Measurements from ENCODE around the gene IGFBPL1.
A peak's percentile ranks its signal among the peaks of the same experiment; 100 is the strongest.

IGFBPL1 gene

GRCh38 chr9:38367898-38368297, 56.4 kb downstream of the IGFBPL1 start:
- no peak overlapping the region for H3K27ac ChIP-seq
- H3K4me3 ChIP-seq = no peak overlapping the region
- H3K36me3 ChIP-seq = no peaks in the 10 kb centered on the region
- H3K9me3 ChIP-seq = no peaks in the 10 kb centered on the region
- TF ChIP-seq, protein P1, sequence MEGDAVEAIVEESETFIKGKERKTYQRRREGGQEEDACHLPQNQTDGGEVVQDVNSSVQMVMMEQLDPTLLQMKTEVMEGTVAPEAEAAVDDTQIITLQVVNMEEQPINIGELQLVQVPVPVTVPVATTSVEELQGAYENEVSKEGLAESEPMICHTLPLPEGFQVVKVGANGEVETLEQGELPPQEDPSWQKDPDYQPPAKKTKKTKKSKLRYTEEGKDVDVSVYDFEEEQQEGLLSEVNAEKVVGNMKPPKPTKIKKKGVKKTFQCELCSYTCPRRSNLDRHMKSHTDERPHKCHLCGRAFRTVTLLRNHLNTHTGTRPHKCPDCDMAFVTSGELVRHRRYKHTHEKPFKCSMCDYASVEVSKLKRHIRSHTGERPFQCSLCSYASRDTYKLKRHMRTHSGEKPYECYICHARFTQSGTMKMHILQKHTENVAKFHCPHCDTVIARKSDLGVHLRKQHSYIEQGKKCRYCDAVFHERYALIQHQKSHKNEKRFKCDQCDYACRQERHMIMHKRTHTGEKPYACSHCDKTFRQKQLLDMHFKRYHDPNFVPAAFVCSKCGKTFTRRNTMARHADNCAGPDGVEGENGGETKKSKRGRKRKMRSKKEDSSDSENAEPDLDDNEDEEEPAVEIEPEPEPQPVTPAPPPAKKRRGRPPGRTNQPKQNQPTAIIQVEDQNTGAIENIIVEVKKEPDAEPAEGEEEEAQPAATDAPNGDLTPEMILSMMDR (IDR thresholded peaks at IDR 0.05) = no peak
- H3K4me1 ChIP-seq = peaks cover 0 to 8% (median 3%) of the 10 kb centered on the region in 4 donors
- no peak for DNase-seq
- H3K27me3 ChIP-seq = no peaks in the 10 kb centered on the region
- intact Hi-C loops (cut with DNase I; ENCODE audit: low total_unique reads) = loop anchor here (10.0 kb wide), 1 partner anchor 353 kb away; no protein-coding TSS in a partner anchor

DNA sequence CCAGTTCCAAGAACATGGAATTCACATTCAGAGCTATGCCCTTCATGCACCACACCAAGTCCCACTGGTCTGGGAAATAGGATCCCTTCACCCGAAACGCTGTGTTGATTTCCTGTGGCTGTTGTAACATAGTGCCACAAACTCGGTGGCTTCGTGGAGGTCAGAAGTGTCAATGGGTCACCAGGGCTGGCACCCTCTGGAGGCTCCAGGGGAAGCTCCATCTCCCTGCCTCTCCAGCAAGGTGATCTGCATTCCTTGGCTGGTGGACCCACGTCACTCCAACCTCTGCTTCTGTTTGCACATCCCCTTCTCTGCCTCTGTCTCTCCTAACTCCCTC, 60.7 kb downstream of the IGFBPL1 start:
- H3K4me3 ChIP-seq = peak overlapping the region; percentile 10 to 21
- H3K9me3 ChIP-seq = no peaks in the 10 kb centered on the region
- H3K27me3 ChIP-seq = no peaks in the 10 kb centered on the region
- peaks cover 0 to 9% (median 3%) of the 10 kb centered on the region in 4 donors for H3K4me1 ChIP-seq
- H3K27ac ChIP-seq = peak overlapping the region; percentile 41 to 55
- no peaks in the 10 kb centered on the region for H3K36me3 ChIP-seq
- no peak for DNase-seq
- TF ChIP-seq, protein P1 (IDR thresholded peaks at IDR 0.05) = no peak
- intact Hi-C loops (cut with DNase I; ENCODE audit: low total_unique reads) = loop anchor here (5.0 to 10.0 kb wide), 2 partner anchors 276 to 349 kb away; no protein-coding TSS in a partner anchor

- peaks cover 0 to 9% (median 3%) of the 10 kb centered on the region in 4 donors for H3K4me1 ChIP-seq
- H3K9me3 ChIP-seq = no peaks in the 10 kb centered on the region
- DNase-seq = peak; percentile 35 to 66
- H3K27ac ChIP-seq = peak overlapping the region; percentile 41 to 55
- H3K36me3 ChIP-seq = no peaks in the 10 kb centered on the region
- peak overlapping the region; percentile 10 to 21 for H3K4me3 ChIP-seq
- TF ChIP-seq, protein P1 (IDR thresholded peaks at IDR 0.05) = peak; percentile 59 to 60
- no peaks in the 10 kb centered on the region for H3K27me3 ChIP-seq
- intact Hi-C loops (cut with DNase I; ENCODE audit: low total_unique reads) = loop anchor here (5.0 to 10.0 kb wide), 2 partner anchors 276 to 348 kb away; no protein-coding TSS in a partner anchor
Measured at GRCh38 chr9:38362852-38363588, 61.2 kb downstream of the IGFBPL1 start.

DNA sequence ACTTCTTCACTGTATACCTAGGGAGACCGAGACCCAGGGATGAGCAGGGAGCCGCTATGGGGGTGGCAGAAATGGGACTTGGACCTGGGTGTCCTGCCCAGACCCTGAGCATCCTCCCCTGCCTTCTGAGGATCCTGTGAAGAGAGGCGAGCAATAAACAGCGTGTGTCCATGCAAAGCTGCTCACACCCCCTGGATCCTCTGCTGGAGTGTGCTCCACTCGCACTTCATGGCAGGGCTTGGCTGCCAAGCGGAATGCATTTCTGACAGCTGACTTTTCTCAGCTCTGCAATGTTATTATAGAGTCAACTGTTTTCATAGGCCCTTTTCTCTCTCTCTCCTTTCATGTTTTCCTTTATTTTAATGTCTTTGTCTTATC, 62.8 kb downstream of the IGFBPL1 start:
- Histone ChIP-seq H3K27ac (no peak overlapping the region), H3K36me3 (no peaks in the 10 kb centered on the region), H3K4me3 (no peak overlapping the region), H3K4me1 (peaks cover 0 to 9% (median 3%) of the 10 kb centered on the region in 4 donors), H3K9me3 (no peaks in the 10 kb centered on the region), H3K27me3 (no peaks in the 10 kb centered on the region)
- peak in 1 of 2 donors; percentile 13 for DNase-seq
- intact Hi-C loops (cut with DNase I; ENCODE audit: low total_unique reads) = loop anchor here (2.0 to 10.0 kb wide), 3 partner anchors 274 to 451 kb away; no protein-coding TSS in a partner anchor
- TF ChIP-seq, protein P1 (IDR thresholded peaks at IDR 0.05) = no peak

DNA sequence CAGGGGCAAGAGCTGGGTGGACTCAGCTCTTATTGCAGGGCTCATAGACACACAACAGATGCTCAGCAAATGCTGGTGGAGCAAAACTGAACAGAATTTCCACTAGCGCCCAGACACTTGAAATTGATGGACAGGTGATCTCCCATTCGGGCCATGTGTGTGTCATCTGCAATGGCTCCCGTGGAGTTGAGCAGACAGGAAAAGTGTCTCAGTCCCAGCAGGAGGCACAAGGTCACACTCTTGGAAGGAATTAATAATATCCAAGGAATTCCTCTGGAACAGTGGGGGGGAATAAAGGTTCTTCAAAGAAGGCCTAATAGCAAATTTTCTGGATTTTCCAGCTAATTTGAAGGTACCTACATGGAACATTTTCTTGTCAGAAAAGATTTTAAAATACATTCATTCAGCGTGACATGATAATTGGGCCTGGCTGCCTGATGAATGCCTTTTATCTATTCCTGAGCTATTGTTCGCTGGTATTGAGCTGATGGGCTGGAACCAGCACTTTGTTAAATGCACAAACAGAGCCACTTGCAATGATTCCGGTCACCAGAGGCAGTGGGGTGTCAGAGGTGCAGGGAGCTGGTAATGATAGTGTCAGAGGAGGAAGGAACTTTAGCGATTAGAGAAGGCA, 63.3 kb downstream of the IGFBPL1 start:
- DNase-seq = no peak
- Histone ChIP-seq H3K27ac (no peak overlapping the region), H3K36me3 (no peaks in the 10 kb centered on the region)

More for the DNA sequence above, 63.3 kb downstream of the IGFBPL1 start:
- H3K9me3 ChIP-seq = no peaks in the 10 kb centered on the region
- intact Hi-C loops (cut with DNase I; ENCODE audit: low total_unique reads) = loop anchor here (2.0 to 10.0 kb wide), 3 partner anchors 274 to 450 kb away; no protein-coding TSS in a partner anchor
- peaks cover 0 to 9% (median 3%) of the 10 kb centered on the region in 4 donors for H3K4me1 ChIP-seq
- no peaks in the 10 kb centered on the region for H3K27me3 ChIP-seq
- no peak overlapping the region for H3K4me3 ChIP-seq
- TF ChIP-seq, protein P1 (IDR thresholded peaks at IDR 0.05) = no peak
